HEK293 (cell line): ENCODE measurements around the gene CLDN7.
A peak's percentile ranks its signal among the peaks of the same experiment; 100 is the strongest.

Source experiments
- CTCF ChIA-PET: fragments of 350-600 bp; formaldehyde crosslinking; extraction: SDS; loops from one replicate; lab custom pipeline; 2021; ENCODE audit warnings: antibody characterized with exemption; lab: Yijun Ruan, JAX
- POLR2A ChIA-PET: fragments of 300-600 bp; formaldehyde crosslinking; extraction: SDS; loops from one replicate; lab custom pipeline; 2020; ENCODE audit warnings: antibody characterized with exemption, inconsistent platforms; lab: Yijun Ruan, JAX
- H3K27ac ChIP-seq: fragments of 200-500 bp; sonication (Bioruptor generic); 2 replicates; pipeline ENCODE4 v1.5.1; 2014; ENCODE audit warnings: low read depth, low read length, control low read depth, inconsistent platforms; ENCODE audit errors: extremely low read depth
- H3K36me3 ChIP-seq, 2 experiments: fragments of 200-500 bp in 1 of 2; sonication (Bioruptor generic) in 1 of 2; 1 replicate in 1 of 2; 2 replicates in 1 of 2; pipeline ENCODE4 v1.5.1; 2014 to 2017; ENCODE audit warnings: inconsistent platforms in 2 of 2, low read length in 2 of 2; ENCODE audit not compliant: control insufficient read depth in 2 of 2, insufficient read depth in 1 of 2
- H3K4me1 ChIP-seq: fragments of 200-500 bp; sonication (Bioruptor generic); 2 replicates; pipeline ENCODE4 v1.5.1; 2014; ENCODE audit warnings: mild to moderate bottlenecking, low read length, inconsistent platforms; ENCODE audit not compliant: control insufficient read depth, insufficient read depth
- H3K4me3 ChIP-seq: 2 replicates; pipeline ENCODE4 v1.5.1; 2011; ENCODE audit warnings: low read depth, mild to moderate bottlenecking, control low read depth, low read length, moderate library complexity
- H3K9me3 ChIP-seq: fragments of 200-500 bp; sonication (Bioruptor generic); 2 replicates; pipeline ENCODE4 v1.5.1; 2014; ENCODE audit warnings: low read depth, low read length, inconsistent platforms; ENCODE audit not compliant: control insufficient read depth, insufficient read depth
- INSM2 ChIP-seq: fragments of 450-650 bp; formaldehyde crosslinking; IDR thresholded peaks from 2 replicates; pipeline ENCODE4 v1.5.1; 2016; ENCODE audit warnings: missing biosample characterization, missing genetic modification characterization
- KLF16 ChIP-seq: fragments of 450-650 bp; formaldehyde crosslinking; IDR thresholded peaks from 2 replicates; pipeline ENCODE4 v1.5.1; 2017; ENCODE audit warnings: missing biosample characterization, missing genetic modification characterization
- KLF9 ChIP-seq: fragments of 450-650 bp; formaldehyde crosslinking; IDR thresholded peaks from 2 replicates; pipeline ENCODE4 v1.5.1; 2016; ENCODE audit warnings: missing biosample characterization, missing genetic modification characterization, low read depth
- PBX3 ChIP-seq: sonication (generic); formaldehyde crosslinking; IDR thresholded peaks from 2 replicates; pipeline ENCODE4 v1.8.1; 2022; ENCODE audit warnings: mild to moderate bottlenecking, moderate library complexity, missing genetic modification reagents
- TCF7L2 ChIP-seq: IDR thresholded peaks from 2 replicates; pipeline ENCODE4 v1.6.1; 2011; ENCODE audit warnings: low read depth, mild to moderate bottlenecking, inconsistent platforms, low read length, moderate library complexity, borderline replicate concordance
- ZBTB17 ChIP-seq: fragments of 450-650 bp; formaldehyde crosslinking; IDR thresholded peaks from 2 replicates; pipeline ENCODE4 v1.5.1; 2016; ENCODE audit warnings: missing biosample characterization, missing genetic modification characterization
- ZBTB20 ChIP-seq: fragments of 450-650 bp; formaldehyde crosslinking; IDR thresholded peaks from 2 replicates; pipeline ENCODE4 v1.5.1; 2016; ENCODE audit warnings: missing biosample characterization, missing genetic modification characterization
- ZBTB7A ChIP-seq: fragments of 450-650 bp; formaldehyde crosslinking; IDR thresholded peaks from 2 replicates; pipeline ENCODE4 v1.5.1; 2016; ENCODE audit warnings: low read depth, missing biosample characterization, missing genetic modification characterization
- ZBTB8A ChIP-seq: fragments of 450-650 bp; formaldehyde crosslinking; IDR thresholded peaks from 2 replicates; pipeline ENCODE4 v1.5.1; 2016; ENCODE audit warnings: missing biosample characterization, missing genetic modification characterization
- ZNF114 ChIP-seq: fragments of 450-650 bp; formaldehyde crosslinking; IDR thresholded peaks from 2 replicates; pipeline ENCODE4 v1.5.0; 2017; ENCODE audit warnings: missing biosample characterization, missing genetic modification characterization
- ZNF132 ChIP-seq: fragments of 450-650 bp; formaldehyde crosslinking; IDR thresholded peaks from 2 replicates; pipeline ENCODE4 v1.5.1; 2017; ENCODE audit warnings: missing biosample characterization, missing genetic modification characterization, borderline replicate concordance
- ZNF175 ChIP-seq: fragments of 450-650 bp; formaldehyde crosslinking; IDR thresholded peaks from 2 replicates; pipeline ENCODE4 v1.5.1; 2016; ENCODE audit warnings: missing biosample characterization, missing genetic modification characterization
- ZNF501 ChIP-seq: fragments of 450-650 bp; formaldehyde crosslinking; IDR thresholded peaks from 2 replicates; pipeline ENCODE4 v1.5.1; 2016; ENCODE audit warnings: missing biosample characterization, missing genetic modification characterization
- ZNF510 ChIP-seq: fragments of 450-650 bp; formaldehyde crosslinking; IDR thresholded peaks from 2 replicates; pipeline ENCODE4 v1.5.1; 2018; ENCODE audit warnings: mild to moderate bottlenecking, missing genetic modification characterization, missing biosample characterization; ENCODE audit not compliant: insufficient replicate concordance
- ZNF530 ChIP-seq: fragments of 450-650 bp; formaldehyde crosslinking; IDR thresholded peaks from 2 replicates; pipeline ENCODE4 v1.5.1; 2016; ENCODE audit warnings: low read depth, missing biosample characterization, missing genetic modification characterization
- ZNF600 ChIP-seq: fragments of 450-650 bp; formaldehyde crosslinking; IDR thresholded peaks from 2 replicates; pipeline ENCODE4 v1.5.1; 2016; ENCODE audit warnings: missing biosample characterization, missing genetic modification characterization
- ZNF624 ChIP-seq: fragments of 450-650 bp; formaldehyde crosslinking; IDR thresholded peaks from 2 replicates; pipeline ENCODE4 v1.5.1; 2017; ENCODE audit warnings: missing biosample characterization, missing genetic modification characterization
- ZNF843 ChIP-seq: fragments of 450-650 bp; formaldehyde crosslinking; IDR thresholded peaks from 2 replicates; pipeline ENCODE4 v1.5.1; 2016; ENCODE audit warnings: missing biosample characterization, missing genetic modification characterization
- TF ChIP-seq, protein P1 (sequence below): fragments of 450-650 bp; formaldehyde crosslinking; IDR thresholded peaks from 2 replicates; pipeline ENCODE4 v1.5.1; 2016; ENCODE audit warnings: missing biosample characterization, missing genetic modification characterization
- TF ChIP-seq, protein P2 (sequence below): fragments of 450-650 bp; formaldehyde crosslinking; IDR thresholded peaks from 2 replicates; pipeline ENCODE4 v1.5.1; 2016; ENCODE audit warnings: missing biosample characterization, missing genetic modification characterization
- TF ChIP-seq, protein P3 (sequence below): fragments of 450-650 bp; formaldehyde crosslinking; IDR thresholded peaks from 2 replicates; pipeline ENCODE4 v1.5.1; 2016; ENCODE audit warnings: missing biosample characterization, missing genetic modification characterization
- TF ChIP-seq, protein P4 (sequence below): fragments of 450-650 bp; formaldehyde crosslinking; IDR thresholded peaks from 2 replicates; pipeline ENCODE4 v1.5.1; 2016; ENCODE audit warnings: missing biosample characterization, missing genetic modification characterization
- TF ChIP-seq, protein P5 (sequence below): fragments of 450-650 bp; formaldehyde crosslinking; IDR thresholded peaks from 2 replicates; pipeline ENCODE4 v1.5.1; 2016; ENCODE audit warnings: missing biosample characterization, missing genetic modification characterization
- TF ChIP-seq, protein P6 (sequence below): fragments of 450-650 bp; formaldehyde crosslinking; IDR thresholded peaks from 2 replicates; pipeline ENCODE4 v1.5.1; 2016; ENCODE audit warnings: missing biosample characterization, missing genetic modification characterization

The CLDN7 gene

DNA sequence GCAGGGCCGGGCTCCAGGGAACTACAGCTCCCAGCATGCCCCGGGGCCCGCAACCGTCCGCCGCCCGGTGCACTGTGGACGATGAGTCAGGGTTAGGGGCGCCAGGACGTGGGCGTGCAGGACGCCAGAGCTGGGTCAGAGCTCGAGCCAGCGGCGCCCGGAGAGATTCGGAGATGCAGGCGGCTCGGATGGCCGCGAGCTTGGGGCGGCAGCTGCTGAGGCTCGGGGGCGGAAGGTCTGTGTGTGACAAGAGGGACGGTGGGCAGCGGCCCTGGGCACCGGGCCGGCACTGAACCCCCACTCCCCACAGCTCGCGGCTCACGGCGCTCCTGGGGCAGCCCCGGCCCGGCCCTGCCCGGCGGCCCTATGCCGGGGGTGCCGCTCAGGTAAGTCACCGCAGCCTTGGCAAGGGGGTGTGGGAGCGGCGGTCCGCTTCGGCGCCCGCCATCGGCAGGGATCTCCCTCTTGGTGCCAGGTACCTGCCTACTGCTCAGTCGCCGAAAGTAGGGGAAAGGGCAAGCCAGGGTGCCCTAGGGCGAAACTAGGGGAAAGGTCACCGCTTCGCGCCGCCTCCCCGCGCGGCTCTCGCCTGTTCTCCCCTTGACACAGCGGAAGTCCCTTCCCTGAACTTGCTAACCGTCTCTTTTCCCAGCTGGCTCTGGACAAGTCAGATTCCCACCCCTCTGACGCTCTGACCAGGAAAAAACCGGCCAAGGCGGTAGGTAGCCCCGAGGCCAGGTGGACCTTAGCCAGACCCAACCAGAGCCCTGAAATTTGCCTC, 42.3 kb downstream of the CLDN7 start, which contains the start of the genes ACADVL and DLG4:
Gene ACADVL (plus strand): TSS at position 127 of the 781 bp plus-strand sequence. CDS start 47 bp downstream, at position 174.
Gene DLG4 (minus strand): TSS at position 25 of the 781 bp plus-strand sequence.
- Histone ChIP-seq H3K9me3 (no peaks in the 10 kb centered on the region), H3K36me3 (peaks cover 16 to 41% of the 10 kb centered on the region in 2 experiments; a peak in 2 of 3 replicates), H3K27ac (peak within 1 kb of the TSS; percentile 83; the same call in 1 of the 2 replicates), H3K4me1 (peaks cover 7% of the 10 kb centered on the region), H3K4me3 (peak within 1 kb of the TSS; percentile 83)
- ChIA-PET POLR2A (interaction anchor here (0.6 to 9.8 kb wide), 22 partner anchors 14 to 296 kb away, joined by 3 to 284 read pairs (median 6); partner anchors contain the start of genes CTDNEP1, DVL2, ELP5 and GABARAP), CTCF (interaction anchor here (1.1 to 4.2 kb wide), 12 partner anchors 10 to 174 kb away, joined by 3 to 34 read pairs (median 6); partner anchors contain the start of genes DVL2, GABARAP, PHF23 and SLC2A4)
- TF ChIP-seq, protein P1, sequence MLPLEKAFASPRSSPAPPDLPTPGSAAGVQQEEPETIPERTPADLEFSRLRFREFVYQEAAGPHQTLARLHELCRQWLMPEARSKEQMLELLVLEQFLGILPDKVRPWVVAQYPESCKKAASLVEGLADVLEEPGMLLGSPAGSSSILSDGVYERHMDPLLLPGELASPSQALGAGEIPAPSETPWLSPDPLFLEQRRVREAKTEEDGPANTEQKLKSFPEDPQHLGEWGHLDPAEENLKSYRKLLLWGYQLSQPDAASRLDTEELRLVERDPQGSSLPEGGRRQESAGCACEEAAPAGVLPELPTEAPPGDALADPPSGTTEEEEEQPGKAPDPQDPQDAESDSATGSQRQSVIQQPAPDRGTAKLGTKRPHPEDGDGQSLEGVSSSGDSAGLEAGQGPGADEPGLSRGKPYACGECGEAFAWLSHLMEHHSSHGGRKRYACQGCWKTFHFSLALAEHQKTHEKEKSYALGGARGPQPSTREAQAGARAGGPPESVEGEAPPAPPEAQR (tag by site-specific recombination), result no peak
- TF ChIP-seq ZNF132 (tag by site-specific recombination), result no peak
- TF ChIP-seq ZNF114, result no peak
- TF ChIP-seq TCF7L2, result no peak
- peak; percentile 70 for TF ChIP-seq KLF9 (tag by site-specific recombination)
- peak; percentile 95 for TF ChIP-seq ZBTB20 (tag by site-specific recombination)
- TF ChIP-seq, protein P2, sequence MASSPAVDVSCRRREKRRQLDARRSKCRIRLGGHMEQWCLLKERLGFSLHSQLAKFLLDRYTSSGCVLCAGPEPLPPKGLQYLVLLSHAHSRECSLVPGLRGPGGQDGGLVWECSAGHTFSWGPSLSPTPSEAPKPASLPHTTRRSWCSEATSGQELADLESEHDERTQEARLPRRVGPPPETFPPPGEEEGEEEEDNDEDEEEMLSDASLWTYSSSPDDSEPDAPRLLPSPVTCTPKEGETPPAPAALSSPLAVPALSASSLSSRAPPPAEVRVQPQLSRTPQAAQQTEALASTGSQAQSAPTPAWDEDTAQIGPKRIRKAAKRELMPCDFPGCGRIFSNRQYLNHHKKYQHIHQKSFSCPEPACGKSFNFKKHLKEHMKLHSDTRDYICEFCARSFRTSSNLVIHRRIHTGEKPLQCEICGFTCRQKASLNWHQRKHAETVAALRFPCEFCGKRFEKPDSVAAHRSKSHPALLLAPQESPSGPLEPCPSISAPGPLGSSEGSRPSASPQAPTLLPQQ (tag by site-specific recombination), result peak; percentile 56; the same call in 1 of the 2 replicates
- TF ChIP-seq ZNF624 (tag by site-specific recombination), result 0 out of 2 replicates have a peak, but pooled peaks have one; percentile 16
- TF ChIP-seq ZNF175 (tag by site-specific recombination), result no peak
- TF ChIP-seq ZBTB8A (tag by site-specific recombination), result peak; percentile 97
- TF ChIP-seq INSM2 (tag by site-specific recombination), result 0 out of 2 replicates have a peak, but pooled peaks have one; percentile 14
- TF ChIP-seq ZNF530 (tag by site-specific recombination), result no peak
- peak; percentile 98 for TF ChIP-seq ZBTB17 (tag by site-specific recombination)
- TF ChIP-seq ZNF510, result no peak
- 0 out of 2 replicates have a peak, but pooled peaks have one; percentile 65 for TF ChIP-seq PBX3 (CRISPR knock-in tag)
- TF ChIP-seq ZNF501 (tag by site-specific recombination), result peak; percentile 79
- peak; percentile 55; the same call in 1 of the 2 replicates for TF ChIP-seq ZNF843 (tag by site-specific recombination)
- TF ChIP-seq, protein P3, sequence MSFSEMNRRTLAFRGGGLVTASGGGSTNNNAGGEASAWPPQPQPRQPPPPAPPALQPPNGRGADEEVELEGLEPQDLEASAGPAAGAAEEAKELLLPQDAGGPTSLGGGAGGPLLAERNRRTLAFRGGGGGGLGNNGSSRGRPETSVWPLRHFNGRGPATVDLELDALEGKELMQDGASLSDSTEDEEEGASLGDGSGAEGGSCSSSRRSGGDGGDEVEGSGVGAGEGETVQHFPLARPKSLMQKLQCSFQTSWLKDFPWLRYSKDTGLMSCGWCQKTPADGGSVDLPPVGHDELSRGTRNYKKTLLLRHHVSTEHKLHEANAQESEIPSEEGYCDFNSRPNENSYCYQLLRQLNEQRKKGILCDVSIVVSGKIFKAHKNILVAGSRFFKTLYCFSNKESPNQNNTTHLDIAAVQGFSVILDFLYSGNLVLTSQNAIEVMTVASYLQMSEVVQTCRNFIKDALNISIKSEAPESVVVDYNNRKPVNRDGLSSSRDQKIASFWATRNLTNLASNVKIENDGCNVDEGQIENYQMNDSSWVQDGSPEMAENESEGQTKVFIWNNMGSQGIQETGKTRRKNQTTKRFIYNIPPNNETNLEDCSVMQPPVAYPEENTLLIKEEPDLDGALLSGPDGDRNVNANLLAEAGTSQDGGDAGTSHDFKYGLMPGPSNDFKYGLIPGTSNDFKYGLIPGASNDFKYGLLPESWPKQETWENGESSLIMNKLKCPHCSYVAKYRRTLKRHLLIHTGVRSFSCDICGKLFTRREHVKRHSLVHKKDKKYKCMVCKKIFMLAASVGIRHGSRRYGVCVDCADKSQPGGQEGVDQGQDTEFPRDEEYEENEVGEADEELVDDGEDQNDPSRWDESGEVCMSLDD (tag by site-specific recombination), result peak; percentile 93
- TF ChIP-seq, protein P4, sequence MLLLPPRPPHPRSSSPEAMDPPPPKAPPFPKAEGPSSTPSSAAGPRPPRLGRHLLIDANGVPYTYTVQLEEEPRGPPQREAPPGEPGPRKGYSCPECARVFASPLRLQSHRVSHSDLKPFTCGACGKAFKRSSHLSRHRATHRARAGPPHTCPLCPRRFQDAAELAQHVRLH (tag by site-specific recombination), result peak; percentile 90
- TF ChIP-seq, protein P5, sequence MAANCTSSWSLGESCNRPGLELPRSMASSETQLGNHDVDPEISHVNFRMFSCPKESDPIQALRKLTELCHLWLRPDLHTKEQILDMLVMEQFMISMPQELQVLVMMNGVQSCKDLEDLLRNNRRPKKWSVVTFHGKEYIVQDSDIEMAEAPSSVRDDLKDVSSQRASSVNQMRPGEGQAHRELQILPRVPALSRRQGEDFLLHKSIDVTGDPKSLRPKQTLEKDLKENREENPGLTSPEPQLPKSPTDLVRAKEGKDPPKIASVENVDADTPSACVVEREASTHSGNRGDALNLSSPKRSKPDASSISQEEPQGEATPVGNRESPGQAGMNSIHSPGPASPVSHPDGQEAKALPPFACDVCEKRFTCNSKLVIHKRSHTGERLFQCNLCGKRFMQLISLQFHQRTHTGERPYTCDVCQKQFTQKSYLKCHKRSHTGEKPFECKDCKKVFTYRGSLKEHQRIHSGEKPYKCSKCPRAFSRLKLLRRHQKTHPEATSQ (tag by site-specific recombination), result peak; percentile 93
- TF ChIP-seq ZBTB7A (tag by site-specific recombination), result 0 out of 2 replicates have a peak, but pooled peaks have one; percentile 67
- peak; percentile 78 for TF ChIP-seq KLF16 (tag by site-specific recombination)
- TF ChIP-seq, protein P6, sequence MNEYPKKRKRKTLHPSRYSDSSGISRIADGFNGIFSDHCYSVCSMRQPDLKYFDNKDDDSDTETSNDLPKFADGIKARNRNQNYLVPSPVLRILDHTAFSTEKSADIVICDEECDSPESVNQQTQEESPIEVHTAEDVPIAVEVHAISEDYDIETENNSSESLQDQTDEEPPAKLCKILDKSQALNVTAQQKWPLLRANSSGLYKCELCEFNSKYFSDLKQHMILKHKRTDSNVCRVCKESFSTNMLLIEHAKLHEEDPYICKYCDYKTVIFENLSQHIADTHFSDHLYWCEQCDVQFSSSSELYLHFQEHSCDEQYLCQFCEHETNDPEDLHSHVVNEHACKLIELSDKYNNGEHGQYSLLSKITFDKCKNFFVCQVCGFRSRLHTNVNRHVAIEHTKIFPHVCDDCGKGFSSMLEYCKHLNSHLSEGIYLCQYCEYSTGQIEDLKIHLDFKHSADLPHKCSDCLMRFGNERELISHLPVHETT (tag by site-specific recombination), result no peak
- TF ChIP-seq ZNF600 (tag by site-specific recombination), result peak; percentile 79
